Calu3 (cell line): Measurements from ENCODE around the gene PPP2R2B. TPM values are rescaled to one million over a fixed set of nuclear protein-coding genes. Genes with fewer than 3 reads are reported as not detected.

Experiments used
- BruUV-seq: library from RNA; stranded (reverse); fragments of 400-500 nt; replicated peaks from 2 replicates; lab custom pipeline; 2021; lab: Mats Ljungman, UMichigan
- CTCF ChIA-PET: fragments of 300-600 bp; sonication (Branson Sonifier 250); formaldehyde crosslinking; loops from one replicate; lab custom pipeline; 2022; ENCODE audit warnings: antibody characterized with exemption; lab: Charles Lee
- DNase-seq: peaks from one replicate; pipeline ENCODE4 v3.0.0; 2022
- H3K27ac Mint-ChIP-seq: one replicate; pipeline ENCODE4 v1.8.0; 2022; ENCODE audit warnings: mixed read lengths; ENCODE audit not compliant: unreplicated experiment
- H3K27me3 Mint-ChIP-seq: one replicate; pipeline ENCODE4 v1.8.0; 2022; ENCODE audit warnings: mixed read lengths; ENCODE audit not compliant: unreplicated experiment
- H3K36me3 Mint-ChIP-seq: one replicate; pipeline ENCODE4 v1.8.0; 2022; ENCODE audit warnings: mild to moderate bottlenecking, moderate library complexity, mixed read lengths; ENCODE audit not compliant: insufficient read depth, unreplicated experiment
- H3K4me1 Mint-ChIP-seq: one replicate; pipeline ENCODE4 v1.8.0; 2022; ENCODE audit warnings: mild to moderate bottlenecking, low read depth, mixed read lengths; ENCODE audit not compliant: unreplicated experiment
- H3K4me3 Mint-ChIP-seq: one replicate; pipeline ENCODE4 v1.8.0; 2022; ENCODE audit warnings: mild to moderate bottlenecking, low read depth, moderate library complexity, mixed read lengths; ENCODE audit not compliant: unreplicated experiment
- H3K9me3 Mint-ChIP-seq: one replicate; pipeline ENCODE4 v1.8.0; 2022; ENCODE audit warnings: low read depth, mixed read lengths; ENCODE audit not compliant: unreplicated experiment
- intact Hi-C: fragments of 100-400 bp; cut with micrococcal nuclease; formaldehyde crosslinking; loops from one replicate; pipeline ENCODE4 v1.10.0; 2022; ENCODE audit not compliant: unreplicated experiment
- total RNA-seq: library from RNA; stranded (reverse); gene quantifications from 2 replicates; pipeline ENCODE4 v1.2.3, GENCODE V29; 2022
- TF ChIP-seq, protein P1 (sequence below): fragments of 200-600 bp; IDR thresholded peaks from one replicate; pipeline ENCODE4 v1.8.0; 2022; ENCODE audit warnings: antibody characterized with exemption; ENCODE audit not compliant: unreplicated experiment

The PPP2R2B gene
- total RNA-seq, 1 experiment from 2014 or later = not detected

DNA sequence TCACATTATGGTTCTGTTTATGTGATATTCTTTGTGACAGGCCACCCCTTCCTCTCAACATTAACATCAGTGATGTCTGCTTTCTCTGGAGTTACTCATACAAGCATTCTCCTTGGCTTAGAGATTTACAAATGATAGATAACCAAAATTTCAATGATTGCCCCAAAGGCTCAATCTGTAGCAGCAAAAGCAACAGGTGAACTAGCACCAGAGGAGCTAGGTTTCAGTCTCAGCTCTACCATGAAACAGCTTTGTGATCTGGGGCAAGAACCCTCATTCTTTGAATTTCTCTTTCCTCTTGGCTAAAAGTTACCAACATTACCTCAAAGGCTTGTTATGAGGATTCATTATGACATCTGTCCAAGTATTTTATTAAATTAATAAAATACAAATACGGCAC, 120.5 kb downstream of the PPP2R2B start:
- DNase-seq = no peak
- no peak overlapping the region for H3K4me3 Mint-ChIP-seq
- no peaks in the 10 kb centered on the region for H3K36me3 Mint-ChIP-seq
- intact Hi-C loops = no loop called here
- H3K4me1 Mint-ChIP-seq = peaks cover 7% of the 10 kb centered on the region
- H3K9me3 Mint-ChIP-seq = no peaks in the 10 kb centered on the region
- H3K27ac Mint-ChIP-seq = no peak overlapping the region
- TF ChIP-seq, protein P1, sequence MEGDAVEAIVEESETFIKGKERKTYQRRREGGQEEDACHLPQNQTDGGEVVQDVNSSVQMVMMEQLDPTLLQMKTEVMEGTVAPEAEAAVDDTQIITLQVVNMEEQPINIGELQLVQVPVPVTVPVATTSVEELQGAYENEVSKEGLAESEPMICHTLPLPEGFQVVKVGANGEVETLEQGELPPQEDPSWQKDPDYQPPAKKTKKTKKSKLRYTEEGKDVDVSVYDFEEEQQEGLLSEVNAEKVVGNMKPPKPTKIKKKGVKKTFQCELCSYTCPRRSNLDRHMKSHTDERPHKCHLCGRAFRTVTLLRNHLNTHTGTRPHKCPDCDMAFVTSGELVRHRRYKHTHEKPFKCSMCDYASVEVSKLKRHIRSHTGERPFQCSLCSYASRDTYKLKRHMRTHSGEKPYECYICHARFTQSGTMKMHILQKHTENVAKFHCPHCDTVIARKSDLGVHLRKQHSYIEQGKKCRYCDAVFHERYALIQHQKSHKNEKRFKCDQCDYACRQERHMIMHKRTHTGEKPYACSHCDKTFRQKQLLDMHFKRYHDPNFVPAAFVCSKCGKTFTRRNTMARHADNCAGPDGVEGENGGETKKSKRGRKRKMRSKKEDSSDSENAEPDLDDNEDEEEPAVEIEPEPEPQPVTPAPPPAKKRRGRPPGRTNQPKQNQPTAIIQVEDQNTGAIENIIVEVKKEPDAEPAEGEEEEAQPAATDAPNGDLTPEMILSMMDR = no peak
- peaks cover 13% of the 10 kb centered on the region for H3K27me3 Mint-ChIP-seq
- no TSS peak for BruUV-seq
- CTCF ChIA-PET = interaction anchor here (0.5 kb wide), 1 partner anchor 74 kb away, joined by 10 read pairs; no protein-coding TSS in a partner anchor

DNA sequence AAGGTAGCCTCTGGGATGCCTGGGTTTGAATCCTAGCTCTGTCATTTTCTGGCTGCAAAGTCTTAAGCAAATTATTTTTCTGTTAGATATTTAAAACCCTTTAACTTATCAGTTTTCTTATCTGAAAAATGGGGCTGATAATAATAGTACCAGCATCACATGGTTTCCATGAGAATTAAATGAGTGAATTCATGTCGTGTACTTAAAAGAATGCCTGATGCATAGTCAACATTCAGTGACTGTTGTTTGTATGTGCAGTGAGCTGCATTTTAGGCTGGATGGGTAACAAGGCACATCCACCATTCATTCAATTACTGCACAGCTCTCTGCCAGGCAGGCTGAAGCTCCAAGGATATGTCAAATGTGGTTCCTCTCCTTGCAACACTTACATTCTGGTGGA, 122.0 kb downstream of the PPP2R2B start:
- no peaks in the 10 kb centered on the region for H3K9me3 Mint-ChIP-seq
- DNase-seq = no peak
- peaks cover 13% of the 10 kb centered on the region for H3K27me3 Mint-ChIP-seq
- no peak overlapping the region for H3K27ac Mint-ChIP-seq
- H3K4me3 Mint-ChIP-seq = no peak overlapping the region
- no peaks in the 10 kb centered on the region for H3K36me3 Mint-ChIP-seq
- BruUV-seq = no TSS peak
- CTCF ChIA-PET = interaction anchor here (1.3 kb wide), 1 partner anchor 209 kb away, joined by 3 read pairs; no protein-coding TSS in a partner anchor
- TF ChIP-seq, protein P1 = no peak
- intact Hi-C loops = no loop called here
- H3K4me1 Mint-ChIP-seq = peaks cover 9% of the 10 kb centered on the region

DNA sequence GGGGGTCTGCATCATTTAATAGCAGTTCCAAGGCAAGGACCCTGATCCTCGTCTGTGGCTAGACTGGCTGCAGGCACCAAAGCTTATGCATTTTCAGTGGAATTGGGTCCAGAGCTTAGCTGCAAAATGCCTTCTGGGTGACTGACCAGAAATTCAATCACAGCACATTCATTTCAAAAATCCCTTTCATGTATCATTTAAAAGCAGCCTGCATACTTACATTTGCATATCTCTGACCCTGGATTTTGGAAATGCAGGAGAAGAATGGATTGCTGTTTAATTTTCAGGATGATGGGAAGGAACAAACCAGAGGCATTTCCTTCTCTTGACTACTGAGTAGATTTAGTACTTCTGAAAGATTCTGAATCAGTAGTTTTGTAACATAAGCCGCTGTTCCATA, 122.8 kb downstream of the PPP2R2B start:
- DNase-seq = no peak
- Mint-ChIP-seq H3K27ac (no peak overlapping the region), H3K27me3 (peaks cover 13% of the 10 kb centered on the region), H3K9me3 (no peaks in the 10 kb centered on the region), H3K4me1 (peaks cover 12% of the 10 kb centered on the region), H3K4me3 (no peak overlapping the region), H3K36me3 (no peaks in the 10 kb centered on the region)
- BruUV-seq = no TSS peak
- intact Hi-C loops = no loop called here
- CTCF ChIA-PET = interaction anchor here (1.3 kb wide), 1 partner anchor 210 kb away, joined by 3 read pairs; no protein-coding TSS in a partner anchor
- TF ChIP-seq, protein P1 = no peak

DNA sequence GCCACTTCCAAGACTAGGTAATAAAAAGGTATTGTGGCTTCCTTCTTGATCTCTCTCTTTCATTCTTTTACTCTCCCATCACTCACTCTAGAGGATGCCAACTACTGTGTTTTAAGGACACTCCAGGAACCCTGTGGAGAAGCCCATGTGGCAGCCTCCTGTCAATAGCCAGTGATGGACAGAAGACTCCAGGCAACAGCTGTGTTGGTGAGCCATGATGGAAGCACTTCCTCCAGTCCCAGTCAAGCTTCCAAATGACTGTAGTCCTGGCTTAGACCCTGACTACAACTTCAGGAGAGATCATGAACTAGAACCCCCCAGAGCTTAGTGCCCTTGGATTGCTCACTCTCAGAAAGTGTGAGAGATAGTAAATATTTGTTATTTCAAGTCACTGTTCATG, 123.9 kb downstream of the PPP2R2B start:
- intact Hi-C loops = no loop called here
- CTCF ChIA-PET = no interaction called here
- Mint-ChIP-seq H3K4me3 (no peak overlapping the region), H3K9me3 (no peaks in the 10 kb centered on the region), H3K36me3 (no peaks in the 10 kb centered on the region), H3K4me1 (peaks cover 16% of the 10 kb centered on the region), H3K27ac (no peak overlapping the region), H3K27me3 (peaks cover 13% of the 10 kb centered on the region)
- TF ChIP-seq, protein P1 = no peak
- DNase-seq = no peak
- BruUV-seq = no TSS peak
